Neural crest cell (in vitro differentiated cells): ENCODE measurements around the gene CEACAM18. TPM values are rescaled to one million over a fixed set of nuclear protein-coding genes. Genes with fewer than 3 reads are reported as not detected.

Source experiments
- DNase-seq: peaks from one replicate; pipeline ENCODE4 v3.0.0; 2021; ENCODE audit warnings: low read depth, mixed read lengths, low spot score
- H3K27ac Mint-ChIP-seq: one replicate; pipeline ENCODE4 v1.8.0; 2021; ENCODE audit warnings: mild to moderate bottlenecking, mixed read lengths; ENCODE audit not compliant: unreplicated experiment
- H3K27me3 Mint-ChIP-seq: 2 replicates; pipeline ENCODE4 v1.8.0; 2021; ENCODE audit warnings: low read depth, mild to moderate bottlenecking, mixed read lengths
- H3K36me3 Mint-ChIP-seq: 2 replicates; pipeline ENCODE4 v1.8.0; 2021; ENCODE audit warnings: low read depth, mild to moderate bottlenecking, mixed read lengths
- H3K4me1 Mint-ChIP-seq: 2 replicates; pipeline ENCODE4 v1.8.0; 2021; ENCODE audit warnings: mixed read lengths
- H3K4me3 Mint-ChIP-seq: one replicate; pipeline ENCODE4 v1.8.0; 2021; ENCODE audit warnings: mild to moderate bottlenecking, mixed read lengths
- H3K9me3 Mint-ChIP-seq: 2 replicates; pipeline ENCODE4 v1.8.0; 2021; ENCODE audit warnings: mixed read lengths
- CTCF ChIP-seq: fragments of 200-600 bp; sonication (generic); conservative IDR thresholded peaks from 2 replicates; pipeline ENCODE4 v1.5.0; 2021; ENCODE audit warnings: antibody characterized with exemption, mild to moderate bottlenecking
- total RNA-seq: library from RNA; stranded (reverse); gene quantifications from 2 replicates; pipeline ENCODE4 v1.2.1, GENCODE V29; 2021

Gene CEACAM18
- total RNA-seq, 1 donor from 2014 or later = not detected

- H3K36me3 Mint-ChIP-seq = no peaks in the 10 kb centered on the region
Observed at GRCh38 chr19:51525651-51526050, 47.3 kb downstream of the CEACAM18 start.

GRCh38 chr19:51529301-51529700 is 51.0 kb downstream of the CEACAM18 start:
- Mint-ChIP-seq H3K27me3 (peaks cover 88% of the 10 kb centered on the region), H3K36me3 (no peaks in the 10 kb centered on the region), H3K4me3 (no peak overlapping the region), H3K27ac (no peak overlapping the region), H3K9me3 (no peaks in the 10 kb centered on the region), H3K4me1 (no peaks in the 10 kb centered on the region)
- TF ChIP-seq CTCF = no peak
- no peak for DNase-seq

More at GRCh38 chr19:51525651-51526050, 47.3 kb downstream of the CEACAM18 start:
- no peak overlapping the region for H3K4me3 Mint-ChIP-seq
- no peak overlapping the region for H3K27ac Mint-ChIP-seq
- no peaks in the 10 kb centered on the region for H3K4me1 Mint-ChIP-seq
- peaks cover 85% of the 10 kb centered on the region for H3K27me3 Mint-ChIP-seq
- no peaks in the 10 kb centered on the region for H3K9me3 Mint-ChIP-seq
- no peak for DNase-seq
- TF ChIP-seq CTCF = no peak

GRCh38 chr19:51530616-51531015 is 52.3 kb downstream of the CEACAM18 start:
- no peaks in the 10 kb centered on the region for H3K9me3 Mint-ChIP-seq
- no peaks in the 10 kb centered on the region for H3K36me3 Mint-ChIP-seq
- no peak for TF ChIP-seq CTCF
- no peak for DNase-seq
- H3K4me1 Mint-ChIP-seq = no peaks in the 10 kb centered on the region
- peaks cover 95% of the 10 kb centered on the region for H3K27me3 Mint-ChIP-seq
- H3K4me3 Mint-ChIP-seq = no peak overlapping the region
- no peak overlapping the region for H3K27ac Mint-ChIP-seq

GRCh38 chr19:51531349-51532315 is 53.3 kb downstream of the CEACAM18 start, which contains the start of gene SIGLEC6:
TSS of gene SIGLEC6 (minus strand) at chr19:51531670. CDS start at chr19:51531648, 22 bp downstream.
- DNase-seq = no peak

GRCh38 chr19:51535535-51535934 is 57.2 kb downstream of the CEACAM18 start:
- no peak for TF ChIP-seq CTCF
- Mint-ChIP-seq H3K9me3 (no peaks in the 10 kb centered on the region), H3K27me3 (peaks cover 90% of the 10 kb centered on the region), H3K4me3 (no peak overlapping the region), H3K4me1 (no peaks in the 10 kb centered on the region), H3K27ac (no peak overlapping the region), H3K36me3 (no peaks in the 10 kb centered on the region)
- no peak for DNase-seq

More at GRCh38 chr19:51531349-51532315, 53.3 kb downstream of the CEACAM18 start, which contains the start of gene SIGLEC6:
- Mint-ChIP-seq H3K27ac (no peak within 1 kb of the TSS), H3K9me3 (no peaks in the 10 kb centered on the region), H3K4me1 (no peaks in the 10 kb centered on the region), H3K27me3 (peaks cover 95% of the 10 kb centered on the region), H3K36me3 (no peaks in the 10 kb centered on the region), H3K4me3 (no peak within 1 kb of the TSS)
- no peak for TF ChIP-seq CTCF
